ENCODE results near the gene SLC6A13.

DNA sequence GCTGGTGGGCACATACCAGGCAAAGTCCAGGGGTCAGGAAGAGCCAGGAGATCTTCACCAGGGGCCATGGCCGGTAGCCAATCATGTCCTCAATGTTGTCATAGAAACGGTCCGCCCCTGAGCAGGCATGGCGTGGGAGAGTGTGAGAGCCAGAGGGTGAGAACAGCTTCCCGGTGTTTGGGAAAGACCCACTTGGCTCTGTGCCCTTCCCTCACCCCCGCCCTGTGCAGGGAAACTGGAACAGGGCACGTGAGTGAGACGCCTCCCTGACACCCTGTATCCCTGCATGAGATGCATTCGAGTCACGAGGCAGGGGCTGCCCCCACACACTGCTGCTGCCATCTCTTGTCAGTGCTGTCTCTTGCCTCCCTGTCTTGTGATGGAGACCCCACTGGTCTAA lies 69.4 kb downstream of the SLC6A13 start:
- TF ChIP-seq, protein P1, sequence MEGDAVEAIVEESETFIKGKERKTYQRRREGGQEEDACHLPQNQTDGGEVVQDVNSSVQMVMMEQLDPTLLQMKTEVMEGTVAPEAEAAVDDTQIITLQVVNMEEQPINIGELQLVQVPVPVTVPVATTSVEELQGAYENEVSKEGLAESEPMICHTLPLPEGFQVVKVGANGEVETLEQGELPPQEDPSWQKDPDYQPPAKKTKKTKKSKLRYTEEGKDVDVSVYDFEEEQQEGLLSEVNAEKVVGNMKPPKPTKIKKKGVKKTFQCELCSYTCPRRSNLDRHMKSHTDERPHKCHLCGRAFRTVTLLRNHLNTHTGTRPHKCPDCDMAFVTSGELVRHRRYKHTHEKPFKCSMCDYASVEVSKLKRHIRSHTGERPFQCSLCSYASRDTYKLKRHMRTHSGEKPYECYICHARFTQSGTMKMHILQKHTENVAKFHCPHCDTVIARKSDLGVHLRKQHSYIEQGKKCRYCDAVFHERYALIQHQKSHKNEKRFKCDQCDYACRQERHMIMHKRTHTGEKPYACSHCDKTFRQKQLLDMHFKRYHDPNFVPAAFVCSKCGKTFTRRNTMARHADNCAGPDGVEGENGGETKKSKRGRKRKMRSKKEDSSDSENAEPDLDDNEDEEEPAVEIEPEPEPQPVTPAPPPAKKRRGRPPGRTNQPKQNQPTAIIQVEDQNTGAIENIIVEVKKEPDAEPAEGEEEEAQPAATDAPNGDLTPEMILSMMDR (IDR thresholded peaks at IDR 0.05), result no peak
- no peak for TF ChIP-seq POLR2A (IDR thresholded peaks at IDR 0.05)

Data from Peyer's patch (tissue), 4 donors.